HepG2 (cell line): Measurements from ENCODE around the gene ARMCX1. TPM values are rescaled to one million over a fixed set of nuclear protein-coding genes. Genes with fewer than 3 reads are reported as not detected.

ENCODE experiments used
- ATAC-seq: fragments of 200-7000 bp; cut with Tn5 transposase; 3 replicates; pipeline ENCODE4 v1.9.1; 2020; ENCODE audit warnings: mild to moderate bottlenecking, moderate library complexity
- Bru-seq: library from RNA; stranded (reverse); fragments of 400-500 nt; gene quantifications from one replicate; lab custom pipeline; 2021; lab: Mats Ljungman, UMichigan
- BruChase-seq, 2 experiments: library from RNA; stranded (reverse); fragments of 400-500 nt; gene quantifications; one replicate each; lab custom pipeline; 2021; lab: Mats Ljungman, UMichigan
- BruUV-seq: library from RNA; stranded (reverse); fragments of 400-500 nt; replicated peaks from 2 replicates; lab custom pipeline; 2021; lab: Mats Ljungman, UMichigan
- CTCF ChIA-PET: fragments of 300-600 bp; formaldehyde crosslinking; extraction: SDS; loops from one replicate; lab custom pipeline; 2021; ENCODE audit warnings: low total read pairs, inconsistent platforms, low intra/inter-chr PET ratio; lab: Yijun Ruan, JAX
- POLR2A ChIA-PET: fragments of 350-600 bp; sonication (Branson Sonifier 250); formaldehyde crosslinking; loops from one replicate; lab custom pipeline; 2020; ENCODE audit warnings: antibody characterized with exemption, inconsistent platforms; lab: Yijun Ruan, JAX
- DNase-seq: peaks from one replicate; pipeline ENCODE4 v3.0.0-alpha.2; 2015; ENCODE audit warnings: low spot score
- FAIRE-seq: peaks from 3 replicates; lab custom pipeline; 2011; peaks lifted over from hg19 to GRCh38; lab: Jason Lieb, UNC
- H2AFZ ChIP-seq: one replicate; pipeline ENCODE4 v1.6.1; 2011; ENCODE audit warnings: low read length, inconsistent platforms
- H3K27ac ChIP-seq: fragments of 300-600 bp; 3 replicates; pipeline ENCODE4 v1.8.0; 2011; ENCODE audit warnings: mixed run types, mild to moderate bottlenecking, mixed read lengths, low read length, inconsistent platforms; ENCODE audit not compliant: insufficient read depth; ENCODE audit errors: extremely low read length
- H3K27me3 ChIP-seq, 2 experiments: fragments of 200-600 bp in 1 of 2; 2 replicates in 1 of 2; 3 replicates in 1 of 2; pipeline versions ENCODE4 v1.6.0 to v1.8.0; 2011; ENCODE audit warnings: low read length in 2 of 2, mild to moderate bottlenecking in 2 of 2, moderate library complexity in 2 of 2, inconsistent platforms in 1 of 2; ENCODE audit not compliant: insufficient read depth in 2 of 2, control insufficient read depth in 1 of 2
- H3K36me3 ChIP-seq, 2 experiments: fragments of 200-600 bp in 1 of 2; replicated peaks in 1 of 2; 2 replicates in 1 of 2; 3 replicates in 1 of 2; pipeline versions ENCODE4 v1.5.1 to v1.8.0; 2011; ENCODE audit warnings: low read length in 2 of 2, inconsistent platforms in 1 of 2; ENCODE audit not compliant: insufficient read depth in 2 of 2, control insufficient read depth in 1 of 2
- H3K4me1 ChIP-seq: 2 replicates; pipeline ENCODE4 v1.5.1; 2012; ENCODE audit warnings: low read length, inconsistent platforms; ENCODE audit not compliant: insufficient read depth
- H3K4me2 ChIP-seq: 2 replicates; pipeline ENCODE4 v1.6.0; 2011; ENCODE audit warnings: low read depth, low read length, inconsistent platforms
- H3K4me3 ChIP-seq, 3 experiments: fragments of 200-600 bp in 1 of 3; sonication (generic), shearing (Covaris generic) in 1 of 3; replicated peaks in 1 of 3; 2 replicates each; pipeline ENCODE4 v1.5.1; 2011 to 2016; ENCODE audit warnings: low read length in 3 of 3, inconsistent platforms in 2 of 3, low read depth in 2 of 3, mild to moderate bottlenecking in 2 of 3, control low read depth in 1 of 3, mixed read lengths in 1 of 3; ENCODE audit not compliant: insufficient read depth in 1 of 3
- H3K79me2 ChIP-seq: one replicate; pipeline ENCODE4 v1.6.1; 2011; ENCODE audit warnings: low read length, inconsistent platforms; ENCODE audit not compliant: insufficient read depth
- H3K9ac ChIP-seq: 2 replicates; pipeline ENCODE4 v1.6.0; 2011; ENCODE audit warnings: mild to moderate bottlenecking, low read depth, low read length, inconsistent platforms; ENCODE audit not compliant: insufficient read depth
- H3K9me3 ChIP-seq: 2 replicates; pipeline ENCODE4 v1.5.1; 2012; ENCODE audit warnings: mild to moderate bottlenecking, low read length
- H4K20me1 ChIP-seq: 2 replicates; pipeline ENCODE4 v1.6.0; 2011; ENCODE audit warnings: inconsistent platforms, mild to moderate bottlenecking, low read length, moderate library complexity; ENCODE audit not compliant: insufficient read depth
- DMTF1 ChIP-seq: sonication (generic); formaldehyde crosslinking; IDR thresholded peaks from 2 replicates; pipeline ENCODE4 v1.4.0; 2020; ENCODE audit warnings: mild to moderate bottlenecking, missing genetic modification reagents
- DNMT1 ChIP-seq: sonication (generic); formaldehyde crosslinking; IDR thresholded peaks from 2 replicates; pipeline ENCODE4 v1.5.1; 2020; ENCODE audit warnings: mild to moderate bottlenecking, missing genetic modification reagents
- HINFP ChIP-seq: sonication (generic); formaldehyde crosslinking; IDR thresholded peaks from 2 replicates; pipeline ENCODE4 v1.4.0; 2020; ENCODE audit warnings: low read depth, mild to moderate bottlenecking, missing genetic modification reagents
- NFIC ChIP-seq: IDR thresholded peaks from 2 replicates; pipeline ENCODE4 v1.6.1; 2012; ENCODE audit warnings: mild to moderate bottlenecking, low read length, inconsistent platforms
- SKI ChIP-seq: fragments of 450-650 bp; IDR thresholded peaks from one replicate; pipeline ENCODE4 v1.6.1; 2018; ENCODE audit warnings: mild to moderate bottlenecking; ENCODE audit not compliant: partially characterized antibody
- SOX5 ChIP-seq: IDR thresholded peaks from 2 replicates; pipeline ENCODE4 v1.6.1; 2016; ENCODE audit warnings: borderline replicate concordance
- ZBTB10 ChIP-seq: sonication (generic); formaldehyde crosslinking; IDR thresholded peaks from 2 replicates; pipeline ENCODE4 v1.4.0; 2020; ENCODE audit warnings: missing genetic modification reagents, borderline replicate concordance
- ZBTB39 ChIP-seq: sonication (generic); formaldehyde crosslinking; IDR thresholded peaks from 2 replicates; pipeline ENCODE4 v1.5.0; 2020; ENCODE audit warnings: missing genetic modification reagents
- ZNF274 ChIP-seq: sonication (generic); formaldehyde crosslinking; IDR thresholded peaks from 2 replicates; pipeline ENCODE4 v1.5.1; 2020; ENCODE audit warnings: mild to moderate bottlenecking, missing genetic modification reagents
- ZNF563 ChIP-seq: sonication (generic); formaldehyde crosslinking; IDR thresholded peaks from 2 replicates; pipeline ENCODE4 v1.8.0; 2022; ENCODE audit warnings: mild to moderate bottlenecking, moderate library complexity, missing genetic modification reagents
- ZNF737 ChIP-seq: sonication (generic); formaldehyde crosslinking; IDR thresholded peaks from 2 replicates; pipeline ENCODE4 v1.5.0; 2020; ENCODE audit warnings: missing genetic modification reagents, mild to moderate bottlenecking, borderline replicate concordance
- WGBS: methylation state at CpG from one replicate; pipeline ENCODE4 v1.1.6; 2017; ENCODE audit warnings: low lambda C conversion rate; 5-methylcytosine and 5-hydroxymethylcytosine counted together
- in situ Hi-C: cut with HindIII; loops from 2 replicates; pipeline ENCODE4 v1.10.0; 2017; ENCODE audit warnings: low pct_unique_long_range_greater_than_20kb; ENCODE audit not compliant: extremely low pct_ligation_motif_present
- intact Hi-C: fragments of 100-400 bp; cut with micrococcal nuclease; formaldehyde crosslinking; loops from one replicate; pipeline ENCODE4 v1.10.0; 2022; ENCODE audit not compliant: unreplicated experiment
- long read RNA-seq, 2 experiments: library from RNA in 1 of 2; library from polyadenylated mRNA in 1 of 2; stranded (forward) in 1 of 2; unstranded in 1 of 2; transcript quantifications; one replicate each; pipeline ENCODE4 v2.0.0, GENCODE V29; 2019 to 2022
- polyA minus RNA-seq, 3 experiments: library from RNA; depleted of rRNA, polyadenylated mRNA; stranded (reverse); fragments of >200 nt; gene quantifications; 2 replicates each; pipeline ENCODE4 v1.2.3, GENCODE V29; 2011; ENCODE audit warnings: low replicate concordance in 1 of 3
- polyA plus RNA-seq, 8 experiments: library from polyadenylated mRNA; depleted of rRNA in 3 of 8; stranded (reverse) in 7 of 8; unstranded in 1 of 8; fragments of >200 nt; fragmentation: Illumina TruSeq in 4 of 8; extraction: Trizol in 4 of 8; gene quantifications; 2 replicates each; pipeline versions ENCODE4 v1.2.1 to v1.2.3, GENCODE V29; 2011 to 2016; ENCODE audit warnings: low read depth in 4 of 8, missing spikeins in 1 of 8, mixed read lengths in 1 of 8; ENCODE audit not compliant: insufficient read depth in 1 of 8
- total RNA-seq, 5 experiments: library from RNA; depleted of rRNA; stranded (reverse); fragments of >200 nt; fragmentation: Illumina TruSeq; extraction: Trizol; gene quantifications; 2 replicates each; pipeline ENCODE4 v1.2.3, GENCODE V29; 2016; ENCODE audit warnings: low read depth in 1 of 5

Gene ARMCX1
- total RNA-seq (2016; rRNA removed; fragmentation: Illumina TruSeq; extraction: Trizol) (not detected in 2 replicates), polyA plus RNA-seq (2011; rRNA removed) (not detected in 2 replicates), polyA minus RNA-seq (2011; rRNA and poly(A)+ RNA removed; ENCODE audit: low replicate concordance) (not detected in 2 replicates), Bru-seq, nascent RNA (not detected), BruChase-seq, experiment 1, labeled RNA remaining after a 6-hour chase (not detected), BruChase-seq, experiment 2, labeled RNA remaining after a 2-hour chase (percentile 13 among the genes with signal in this experiment)
- total RNA-seq (2016; cell fraction: cytosol; rRNA removed; fragmentation: Illumina TruSeq; extraction: Trizol; ENCODE audit: low read depth), result not detected in 2 replicates
- total RNA-seq (2016; cell fraction: insoluble cytoplasmic fraction; rRNA removed; fragmentation: Illumina TruSeq; extraction: Trizol), result not detected in 2 replicates
- total RNA-seq (2016; cell fraction: membrane; rRNA removed; fragmentation: Illumina TruSeq; extraction: Trizol), result not detected in 2 replicates
- not detected in 2 replicates for total RNA-seq (2016; cell fraction: nucleus; rRNA removed; fragmentation: Illumina TruSeq; extraction: Trizol)
- not detected in 2 replicates for polyA plus RNA-seq (2011; cell fraction: cytosol; rRNA removed)
- polyA plus RNA-seq (2011; cell fraction: nucleus; rRNA removed), result not detected in 2 replicates
- polyA plus RNA-seq (2012), result not detected in 2 replicates
- polyA plus RNA-seq (2016; cell fraction: cytosol; fragmentation: Illumina TruSeq; extraction: Trizol; ENCODE audit: low read depth), result not detected in 2 replicates
- not detected in 2 replicates for polyA plus RNA-seq (2016; cell fraction: insoluble cytoplasmic fraction; fragmentation: Illumina TruSeq; extraction: Trizol; ENCODE audit: low read depth)
- not detected in 2 replicates for polyA plus RNA-seq (2016; cell fraction: membrane; fragmentation: Illumina TruSeq; extraction: Trizol; ENCODE audit: low read depth)
- polyA plus RNA-seq (2016; cell fraction: nucleus; fragmentation: Illumina TruSeq; extraction: Trizol; ENCODE audit: insufficient read depth, low read depth), result not detected in 2 replicates
- not detected in 2 replicates for polyA minus RNA-seq (2011; cell fraction: cytosol; rRNA and poly(A)+ RNA removed)
- polyA minus RNA-seq (2011; cell fraction: nucleus; rRNA and poly(A)+ RNA removed), result not detected in 2 replicates
- long read RNA-seq, experiment 1, result 0 reads
- long read RNA-seq, experiment 2, result 0 reads

GRCh38 chrX:101550362-101550750, at the start of gene ARMCX1:
Gene ARMCX1 (plus strand): TSS chrX:101550547. CDS start chrX:101552931, 2,384 bp downstream.
- H3K27ac ChIP-seq, result no peak within 1 kb of the TSS
- in situ Hi-C loops, result no loop called here
- no peak for DNase-seq
- intact Hi-C loops, result no loop called here
- FAIRE-seq, result no peak
- ChIA-PET POLR2A (no interaction called here), CTCF (no interaction called here)
- H4K20me1 ChIP-seq, result no peaks in the 10 kb centered on the region
- no peak within 1 kb of the TSS for H3K4me3 ChIP-seq
- no peak within 1 kb of the TSS for H2AFZ ChIP-seq
- no TSS peak for BruUV-seq
- ATAC-seq, result no peak
- 33% methylated on average over 3 of the region's 20 CpGs for WGBS
- no peaks in the 10 kb centered on the region for H3K36me3 ChIP-seq
- H3K4me1 ChIP-seq, result no peaks in the 10 kb centered on the region
- no peak within 1 kb of the TSS for H3K9ac ChIP-seq
- no peaks in the 10 kb centered on the region for H3K79me2 ChIP-seq
- H3K27me3 ChIP-seq, result peaks cover 0 to 6% of the 10 kb centered on the region in 2 experiments; a peak in 2 of 5 replicates
- H3K4me2 ChIP-seq, result no peak within 1 kb of the TSS
- H3K9me3 ChIP-seq, result no peaks in the 10 kb centered on the region
- TF ChIP-seq DNMT1 (CRISPR knock-in tag) (no peak), SKI (no peak), HINFP (CRISPR knock-in tag) (no peak), ZBTB39 (CRISPR knock-in tag) (no peak), ZNF274 (no peak), SOX5 (CRISPR knock-in tag) (no peak), ZBTB10 (CRISPR knock-in tag) (no peak), ZNF563 (CRISPR knock-in tag) (no peak), DMTF1 (CRISPR knock-in tag) (no peak), ZNF737 (no peak), NFIC (no peak)
